IPS-18c (cell line): ENCODE measurements around the gene IMPA2.

ENCODE experiments used
- H3K4me3 ChIP-seq: 2 replicates; pipeline ENCODE4 v1.7.0; 2013; ENCODE audit warnings: low read depth, mild to moderate bottlenecking, low read length, moderate library complexity; ENCODE audit not compliant: insufficient read depth
- H3K9me3 ChIP-seq: one replicate; pipeline ENCODE4 v1.6.1; 2013; ENCODE audit warnings: mild to moderate bottlenecking, low read length, moderate library complexity; ENCODE audit not compliant: control insufficient read depth, insufficient read depth

The IMPA2 gene

DNA sequence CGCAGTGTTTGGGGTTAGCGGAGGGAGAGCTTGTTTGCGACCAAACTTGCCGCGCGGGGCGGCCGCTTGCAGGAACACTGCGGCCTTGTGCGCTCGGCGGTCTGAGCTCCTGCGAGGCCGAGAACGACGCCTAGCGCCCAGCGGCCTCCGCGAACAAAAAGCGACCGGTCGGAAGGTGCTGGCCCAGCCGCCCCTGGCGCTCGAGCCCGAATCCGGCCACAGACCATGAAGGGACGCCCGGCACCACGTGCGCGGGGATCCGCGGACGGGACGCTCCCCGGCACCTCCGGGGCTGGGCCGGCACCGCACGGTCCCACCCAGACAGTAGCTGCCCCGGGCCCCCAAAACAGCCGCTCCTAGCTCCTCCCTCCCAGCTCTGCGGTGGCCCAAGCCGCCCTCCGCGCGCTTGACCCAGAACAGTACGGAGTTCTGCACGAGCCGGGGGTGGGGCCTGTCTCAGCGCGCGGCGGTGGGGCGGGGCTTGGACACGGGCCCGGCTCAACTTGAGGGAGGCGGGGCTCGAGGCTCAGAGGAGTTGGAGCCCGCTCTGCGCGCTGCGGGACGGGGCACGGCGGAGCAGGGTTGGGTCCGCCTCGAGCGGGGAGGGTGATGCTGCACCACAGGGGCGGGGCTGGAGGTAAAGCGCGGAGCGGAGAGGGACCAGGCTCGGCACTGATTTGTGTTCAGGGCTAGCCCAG, 664 bp upstream of the IMPA2 start:
- H3K4me3 ChIP-seq = peak overlapping the region; percentile 77

DNA sequence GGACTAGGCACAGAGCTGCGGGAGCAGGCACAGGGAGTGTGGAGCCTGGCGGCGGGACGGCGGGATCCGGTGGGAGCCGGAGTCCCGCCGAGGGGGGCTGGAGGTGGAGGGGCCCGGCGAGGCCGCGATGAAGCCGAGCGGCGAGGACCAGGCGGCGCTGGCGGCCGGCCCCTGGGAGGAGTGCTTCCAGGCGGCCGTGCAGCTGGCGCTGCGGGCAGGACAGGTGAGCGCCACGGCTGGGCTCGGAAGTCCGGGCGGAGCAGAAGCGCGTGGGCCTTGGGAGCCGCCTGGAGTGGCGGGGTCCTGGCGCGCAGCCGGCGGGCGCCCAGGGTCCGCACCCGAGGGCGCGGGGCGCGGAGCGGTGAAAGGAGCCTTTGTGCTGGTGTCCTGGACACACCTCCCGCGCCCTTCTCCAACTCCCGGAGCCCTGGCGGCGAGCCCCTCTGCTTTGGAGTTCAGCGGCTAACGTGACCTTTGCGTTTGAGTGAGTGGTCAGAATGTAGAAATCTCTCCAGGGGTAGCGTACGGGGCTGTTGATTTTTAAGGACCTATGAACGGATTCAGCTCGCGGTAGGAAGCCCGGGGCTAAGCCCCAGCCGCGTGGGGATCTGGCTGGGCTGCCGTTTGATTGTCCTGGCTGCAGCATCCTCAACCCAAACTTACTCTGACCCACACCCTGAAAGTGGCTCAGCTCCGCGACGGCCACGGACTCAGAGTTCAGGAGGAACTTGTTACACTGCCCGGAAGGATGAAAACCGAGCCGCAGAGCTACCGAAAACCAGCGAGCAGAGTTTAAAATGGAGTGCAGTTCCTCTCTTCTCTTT, 448 bp downstream of the IMPA2 start:
- no peaks in the 10 kb centered on the region for H3K9me3 ChIP-seq
- peak overlapping the region; percentile 85 for H3K4me3 ChIP-seq

More for the DNA sequence above, 664 bp upstream of the IMPA2 start:
- no peaks in the 10 kb centered on the region for H3K9me3 ChIP-seq

- no peaks in the 10 kb centered on the region for H3K9me3 ChIP-seq
- peak overlapping the region; percentile 21 for H3K4me3 ChIP-seq
Observed at GRCh38 chr18:11982981-11983380, 1.7 kb downstream of the IMPA2 start.

- Histone ChIP-seq H3K4me3 (no peak overlapping the region; the same call in 1 of the 2 replicates), H3K9me3 (no peaks in the 10 kb centered on the region)
Observed at GRCh38 chr18:11983592-11983991, 2.3 kb downstream of the IMPA2 start.

GRCh38 chr18:11984091-11984490, 2.8 kb downstream of the IMPA2 start:
- no peak overlapping the region for H3K4me3 ChIP-seq
- H3K9me3 ChIP-seq = no peaks in the 10 kb centered on the region

- Histone ChIP-seq H3K9me3 (no peaks in the 10 kb centered on the region), H3K4me3 (no peak overlapping the region)
Observed at GRCh38 chr18:11985586-11985985, 4.3 kb downstream of the IMPA2 start.

- H3K9me3 ChIP-seq = no peaks in the 10 kb centered on the region
- H3K4me3 ChIP-seq = no peak overlapping the region
Observed at GRCh38 chr18:11986061-11986460, 4.8 kb downstream of the IMPA2 start.

- no peaks in the 10 kb centered on the region for H3K9me3 ChIP-seq
- H3K4me3 ChIP-seq = no peak overlapping the region
Observed at GRCh38 chr18:11987527-11987926, 6.2 kb downstream of the IMPA2 start.

DNA sequence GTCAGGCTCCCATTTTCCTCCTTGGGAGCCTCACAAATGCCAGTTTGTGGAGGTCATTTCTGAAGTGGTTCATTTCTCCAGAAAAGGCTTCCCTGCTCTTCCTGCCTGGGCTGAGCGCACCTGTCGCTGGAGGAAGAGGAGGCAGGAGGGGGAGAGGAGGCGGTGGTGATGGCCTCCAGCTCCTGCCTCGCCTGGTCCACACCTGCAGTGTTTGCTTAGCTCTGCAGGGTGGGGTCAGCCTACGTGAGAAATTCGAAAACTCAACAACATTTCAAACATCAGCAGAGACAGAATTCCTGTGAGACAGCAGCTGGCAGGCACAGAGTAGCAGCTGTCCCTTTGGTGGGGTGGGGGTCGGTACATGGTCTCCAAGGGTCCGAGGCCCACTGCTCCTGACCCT, 7.9 kb downstream of the IMPA2 start:
- H3K4me3 ChIP-seq = no peak overlapping the region

DNA sequence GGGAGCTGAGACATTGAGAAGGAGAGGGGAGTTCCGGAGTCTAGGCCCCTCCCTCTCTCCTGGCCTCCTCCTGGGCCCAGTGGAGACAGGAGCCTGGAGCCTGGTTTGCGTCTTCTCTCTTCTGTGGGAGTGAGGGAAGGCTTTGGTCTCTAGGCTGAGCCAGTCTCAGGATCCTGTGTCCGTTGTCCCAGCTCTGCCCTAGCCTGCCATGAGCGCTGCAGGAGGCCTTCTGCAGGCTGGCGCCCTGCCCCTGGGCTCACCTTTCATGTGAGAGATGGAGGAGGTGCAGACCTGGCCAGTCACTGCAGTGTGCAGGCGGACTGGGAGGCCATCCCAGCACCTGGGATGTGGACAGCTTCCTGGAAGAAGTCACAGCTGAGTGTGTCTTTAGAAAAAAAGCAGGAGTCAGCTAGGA, 8.7 kb downstream of the IMPA2 start:
- Histone ChIP-seq H3K4me3 (no peak overlapping the region), H3K9me3 (no peaks in the 10 kb centered on the region)

More for the DNA sequence above, 7.9 kb downstream of the IMPA2 start:
- no peaks in the 10 kb centered on the region for H3K9me3 ChIP-seq

DNA sequence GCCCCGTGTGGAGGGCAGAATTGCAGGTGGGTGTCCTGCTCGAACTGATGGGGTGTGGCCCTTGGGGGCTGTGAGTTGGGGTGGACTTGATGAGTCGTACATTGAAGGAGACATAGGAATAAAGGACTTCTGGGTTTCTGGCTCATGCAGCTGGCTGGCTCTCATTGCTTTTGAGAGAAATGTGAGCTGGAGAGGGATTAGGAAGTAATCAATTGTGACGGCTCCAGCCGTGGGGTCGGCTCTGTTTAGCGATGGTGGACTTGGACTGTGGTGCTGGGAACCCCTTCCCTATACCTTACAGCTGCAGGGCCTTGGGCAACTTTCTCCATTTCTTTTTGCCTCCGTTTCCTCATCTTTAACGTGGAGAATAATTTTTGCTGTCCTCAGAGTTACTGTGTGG, 9.2 kb downstream of the IMPA2 start:
- Histone ChIP-seq H3K4me3 (no peak overlapping the region), H3K9me3 (no peaks in the 10 kb centered on the region)

DNA sequence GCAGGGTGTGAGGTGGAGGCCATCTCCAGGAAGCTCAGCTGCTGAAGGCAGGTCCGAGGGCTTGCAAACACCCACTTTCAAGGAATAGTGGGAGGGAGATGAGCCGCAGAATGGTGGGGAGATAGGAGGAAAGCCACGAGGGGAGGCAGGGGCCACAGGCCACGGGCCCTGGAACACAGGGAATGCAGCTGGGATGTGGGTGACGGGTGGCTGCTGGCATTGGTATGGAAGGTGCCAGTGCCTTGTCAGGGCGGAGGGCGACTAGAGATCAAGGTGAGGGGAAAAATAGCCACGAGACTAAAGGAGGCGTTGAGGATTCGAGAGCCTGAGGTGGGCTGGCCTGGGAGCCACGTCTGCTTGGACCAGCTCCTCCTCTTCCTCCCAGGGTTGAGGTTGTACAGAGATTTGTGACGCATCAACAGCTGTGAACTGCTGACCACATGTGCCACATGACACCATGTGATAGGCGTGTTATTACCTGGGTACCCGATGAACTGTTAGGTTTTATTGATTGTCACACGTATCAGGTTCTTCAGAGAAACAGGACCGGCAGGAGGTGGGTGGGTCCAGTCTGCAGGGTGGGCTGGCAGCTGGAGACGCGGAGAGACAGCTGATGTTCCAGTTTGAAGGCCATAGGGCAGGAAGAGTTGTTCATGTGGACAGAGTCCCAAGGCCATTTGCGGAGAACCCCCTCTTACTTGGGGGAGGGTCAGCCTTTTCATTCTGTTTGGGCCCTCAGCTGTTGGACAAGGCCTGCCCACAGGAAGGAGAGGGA, 9.9 kb downstream of the IMPA2 start:
- no peak overlapping the region for H3K4me3 ChIP-seq
- H3K9me3 ChIP-seq = no peaks in the 10 kb centered on the region

DNA sequence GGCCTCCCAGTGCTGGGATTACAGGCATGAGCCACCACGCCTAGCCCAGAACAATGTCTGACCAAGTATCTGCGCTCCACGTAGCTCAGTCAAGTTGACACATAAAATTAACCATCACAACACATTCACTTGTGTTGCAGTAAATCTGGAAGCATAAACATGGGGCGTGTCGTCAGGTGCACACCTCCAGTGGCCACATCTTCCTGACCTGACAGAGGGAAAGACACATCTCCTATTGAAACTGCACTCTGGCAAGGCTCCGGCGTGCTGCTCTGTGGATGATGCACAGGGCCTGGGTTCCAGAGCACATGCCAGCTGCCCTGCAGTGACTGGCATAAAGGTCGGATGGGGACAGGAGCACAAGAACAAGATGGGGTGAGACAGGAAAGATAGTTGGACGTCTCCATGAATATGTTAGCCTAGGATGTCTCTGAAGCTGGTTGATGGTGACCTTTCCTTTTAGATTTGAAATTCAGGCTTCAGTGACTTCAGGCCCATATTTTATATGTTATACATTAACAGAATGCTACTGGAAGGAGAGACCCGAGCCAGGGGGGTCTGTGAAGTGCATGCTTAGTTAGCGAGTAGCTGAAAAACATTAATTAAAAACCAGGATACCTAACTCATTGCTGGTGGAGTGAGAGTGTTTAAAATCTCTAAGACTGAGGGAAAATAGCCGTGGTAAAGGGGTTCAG, 10.9 kb downstream of the IMPA2 start:
- no peak overlapping the region for H3K4me3 ChIP-seq
- no peaks in the 10 kb centered on the region for H3K9me3 ChIP-seq

DNA sequence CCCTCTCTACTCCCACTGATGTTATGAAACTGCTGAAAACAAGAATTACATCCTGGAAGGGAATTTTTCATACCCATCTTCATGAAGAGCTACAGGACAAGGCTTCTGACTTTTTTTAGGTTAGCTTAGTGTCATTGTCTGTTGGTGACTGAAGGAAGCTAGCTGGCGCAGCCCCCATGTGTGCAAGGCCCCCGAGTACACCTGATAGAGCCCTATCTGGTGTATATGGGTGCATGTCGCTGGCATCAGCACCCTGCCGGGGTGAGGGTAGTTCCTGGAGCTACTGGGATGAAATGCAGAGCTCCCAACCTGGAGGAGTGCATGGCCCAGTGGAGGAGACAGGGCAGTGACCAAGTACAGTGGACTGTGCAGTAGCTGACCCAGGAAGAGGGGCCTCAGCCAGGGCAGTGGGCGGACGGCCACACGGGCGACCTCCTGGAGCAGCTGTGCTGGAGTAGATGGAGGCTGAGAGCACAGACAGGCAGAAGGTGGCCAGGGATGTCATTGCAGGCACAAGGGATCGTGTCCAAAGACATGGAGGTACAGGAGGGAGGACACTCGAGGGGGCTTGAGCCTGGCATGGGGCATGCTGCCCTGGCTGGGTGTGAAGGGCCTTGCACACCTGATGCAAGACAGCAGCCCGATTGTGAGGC, 12.1 kb downstream of the IMPA2 start:
- Histone ChIP-seq H3K9me3 (no peaks in the 10 kb centered on the region), H3K4me3 (no peak overlapping the region)

GRCh38 chr18:11994336-11994702, 13.0 kb downstream of the IMPA2 start:
- Histone ChIP-seq H3K4me3 (no peak overlapping the region), H3K9me3 (no peaks in the 10 kb centered on the region)

- no peak overlapping the region for H3K4me3 ChIP-seq
Observed at GRCh38 chr18:11994703-11995444, 13.6 kb downstream of the IMPA2 start.

More at GRCh38 chr18:11994703-11995444, 13.6 kb downstream of the IMPA2 start:
- H3K9me3 ChIP-seq = no peaks in the 10 kb centered on the region
